Heart right ventricle (tissue), 16 donors: ENCODE measurements around the gene RAB34. TPM values are rescaled to one million over a fixed set of nuclear protein-coding genes. Genes with fewer than 3 reads are reported as not detected.

ENCODE experiments used
- ATAC-seq, 8 donors: fragments of 200-7000 bp; cut with Tn5 transposase; one replicate each; pipeline ENCODE4 v1.9.1; 2020; ENCODE audit warnings: mild to moderate bottlenecking in 8 of 8, moderate library complexity in 8 of 8, moderate number of reproducible peaks in 1 of 8
- DNase-seq, 2 donors: peaks; one replicate each; pipeline ENCODE4 v3.0.0-alpha.2; 2020
- H3K27ac ChIP-seq, 10 donors: fragments of 200-600 bp; sonication (generic) in 2 of 10; one replicate each; pipeline versions ENCODE4 v1.5.0 to v1.8.0; 2020 to 2022; ENCODE audit warnings: mild to moderate bottlenecking in 3 of 10
- H3K27me3 ChIP-seq, 7 donors: fragments of 200-600 bp; one replicate each; pipeline ENCODE4 v1.8.0; 2021 to 2022; ENCODE audit warnings: mild to moderate bottlenecking in 2 of 7
- H3K36me3 ChIP-seq, 9 donors: fragments of 200-600 bp; sonication (generic) in 1 of 9; one replicate each; pipeline versions ENCODE4 v1.5.0 to v1.8.0; 2020 to 2022; ENCODE audit warnings: mild to moderate bottlenecking in 2 of 9
- H3K4me1 ChIP-seq, 9 donors: fragments of 200-600 bp; sonication (generic) in 1 of 9; one replicate each; pipeline versions ENCODE4 v1.5.0 to v1.8.0; 2020 to 2022; ENCODE audit warnings: mild to moderate bottlenecking in 4 of 9
- H3K4me3 ChIP-seq, 10 donors: fragments of 200-600 bp; sonication (generic) in 2 of 10; one replicate each; pipeline versions ENCODE4 v1.5.0 to v1.8.0; 2020 to 2022; ENCODE audit warnings: mild to moderate bottlenecking in 7 of 10, moderate library complexity in 2 of 10
- H3K9me3 ChIP-seq, 11 donors: fragments of 200-600 bp in 10 of 11; sonication (generic) in 2 of 11; one replicate each; pipeline versions ENCODE4 v1.5.0 to v1.8.0; 2013 to 2022; ENCODE audit warnings: mild to moderate bottlenecking in 2 of 11, control low read depth in 1 of 11, moderate library complexity in 1 of 11
- CTCF ChIP-seq, 9 donors: fragments of 200-600 bp; sonication (generic) in 2 of 9; IDR thresholded peaks; one replicate each; pipeline versions ENCODE4 v1.5.0 to v1.8.0; 2021 to 2022; ENCODE audit warnings: antibody characterized with exemption in 9 of 9, mild to moderate bottlenecking in 5 of 9, moderate library complexity in 1 of 9
- WGBS, 2 donors: extraction: QIAGEN DNeasy Blood & Tissue Kit; methylation state at CpG; one replicate each; pipeline ENCODE4 v1.1.7; 2013; ENCODE audit warnings: inconsistent platforms in 1 of 2; 5-methylcytosine and 5-hydroxymethylcytosine counted together
- intact Hi-C, 10 donors: fragments of 100-400 bp; cut with DNase I; formaldehyde crosslinking; loops; one replicate each; pipeline versions ENCODE4 v1.11.1 to v1.14.2; 2022
- polyA plus RNA-seq, 2 donors: library from polyadenylated mRNA; stranded (reverse); fragments of 200-250 nt; gene quantifications; one replicate each; pipeline ENCODE4 v1.2.3, GENCODE V29; 2013
- total RNA-seq, 10 donors: library from RNA; stranded (reverse); fragmentation: NEBNext Ultra II Directional in 3 of 10; extraction: Animal tissue kit (Norgen Biotek cat#: 25700) in 3 of 10; gene quantifications; one replicate each; pipeline versions ENCODE4 v1.2.1 to v1.2.4, GENCODE V29; 2021 to 2023
- donor health status: Arrhythmogenic right ventricular cardiomyopathy.
- donor health status: ischemic (EF 13 %, LVEDD 7.1; RV severe dilation, severe dysfunction).
- donor health status: healthy with polysubstance abuse.
- donor health status: DM: no; HTN: yes; CAD: no.
- donor health status: DM: no; HTN: no; CAD: no.
- donor health status: ischemic (EF 25% LVEDD 6.9; RV normal size, moderate dysfunction).
- donor health status: ischemic (EF 25% LVEDD 5.7; RV mildly dilated, moderate dysfunction).
- donor health status: healthy.
- donor health status: DM: yes; HTN: yes; CAD: no.
- donor health status: Ischemic cardiomyopathy.
- donor health status: ischemic (EF 35%, LVEDD 5.7; RV mildly dilated, moderate dysfunction).
- donor health status: nonischemic (EF 11% LVEDD 7.7; RV severe dilation, severe dysfunction).
- donor health status: DM: yes; HTN: yes; CAD: no.
- donor health status: PGD.
- donor health status: ischemic (EF 29% LVEDD 5.4; RV normal size, mild dysfunction).
- donor health status: nonischemic (EF 23%, LVEDD 6.1; RV moderate dilation, normal function).

The RAB34 gene
- total and polyA plus RNA-seq, 12 donors: 7.0 to 37.3 (median 11.8) TPM

- Histone ChIP-seq H3K4me1 (peaks cover 0 to 45% (median 30%) of the 10 kb centered on the region in 9 donors), H3K36me3 (peaks cover 0 to 24% (median 0%) of the 10 kb centered on the region in 9 donors), H3K4me3 (peak overlapping the region in 1 of 10 donors; percentile 72), H3K9me3 (no peaks in the 10 kb centered on the region), H3K27ac (peak overlapping the region in 5 of 10 donors; percentile 86 to 95 (median 88)), H3K27me3 (peaks cover 0 to 13% (median 7%) of the 10 kb centered on the region in 7 donors)
- ATAC-seq (no peak), DNase-seq (no peak)
- WGBS, 2 donors: 79 to 81% methylated on average over 7 of the region's 7 CpGs
- intact Hi-C loops: no loop called here
- TF ChIP-seq CTCF (IDR thresholded peaks at IDR 0.05): no peak
Measured at GRCh38 chr17:28712705-28713415, 4.8 kb downstream of the RAB34 start.

GRCh38 chr17:28712032-28712704 lies 5.5 kb downstream of the RAB34 start:
- Histone ChIP-seq H3K9me3 (no peaks in the 10 kb centered on the region), H3K4me1 (peaks cover 0 to 39% (median 25%) of the 10 kb centered on the region in 9 donors), H3K36me3 (peaks cover 0 to 24% (median 0%) of the 10 kb centered on the region in 9 donors), H3K27ac (peak overlapping the region; percentile 68 to 95 (median 90)), H3K4me3 (peak overlapping the region; percentile 45 to 88 (median 66)), H3K27me3 (peaks cover 0 to 8% (median 3%) of the 10 kb centered on the region in 7 donors)
- WGBS, 2 donors: 31 to 35% methylated on average over 34 of the region's 34 CpGs
- intact Hi-C loops: no loop called here
- TF ChIP-seq CTCF (IDR thresholded peaks at IDR 0.05): no peak
- peak in 7 of 8 donors; percentile 5 to 46 (median 18) for ATAC-seq
- peak; percentile 55 to 68 for DNase-seq

- intact Hi-C loops: no loop called here
- DNase-seq (no peak), ATAC-seq (peak in 7 of 8 donors; percentile 27 to 46 (median 36))
- H3K4me1 ChIP-seq: peaks cover 0 to 34% (median 22%) of the 10 kb centered on the region in 9 donors
- peak within 1 kb of the TSS; percentile 68 to 95 (median 90) for H3K27ac ChIP-seq
- H3K27me3 ChIP-seq: peaks cover 0 to 3% (median 0%) of the 10 kb centered on the region in 7 donors
- peaks cover 0 to 24% (median 0%) of the 10 kb centered on the region in 9 donors for H3K36me3 ChIP-seq
- WGBS, 2 donors: 0 to 2% methylated on average over 20 of the region's 20 CpGs
- no peak for TF ChIP-seq CTCF (IDR thresholded peaks at IDR 0.05)
- peak within 1 kb of the TSS; percentile 45 to 88 (median 66) for H3K4me3 ChIP-seq
- no peaks in the 10 kb centered on the region for H3K9me3 ChIP-seq
Measured at GRCh38 chr17:28711723-28712031, 6.0 kb downstream of the RAB34 start, which contains the start of gene PROCA1. TSS of gene PROCA1 (minus strand) at chr17:28711888. CDS start at chr17:28711660, 228 bp downstream.
